HepG2 (cell line): Measurements from ENCODE around the gene RABIF. TPM values are rescaled to one million over a fixed set of nuclear protein-coding genes. Genes with fewer than 3 reads are reported as not detected.
A peak's percentile ranks its signal among the peaks of the same experiment; 100 is the strongest.

Experiments
- ZNF232 ChIP-seq: sonication (generic); formaldehyde crosslinking; IDR thresholded peaks from 2 replicates; pipeline ENCODE4 v1.4.0; 2020; ENCODE audit warnings: missing genetic modification reagents, borderline replicate concordance
- ZNF282 ChIP-seq: fragments of 450-650 bp; IDR thresholded peaks from 2 replicates; pipeline ENCODE4 v1.6.1; 2018; ENCODE audit not compliant: partially characterized antibody
- ZNF773 ChIP-seq: sonication (generic); formaldehyde crosslinking; IDR thresholded peaks from 2 replicates; pipeline ENCODE4 v1.4.0; 2020; ENCODE audit warnings: missing genetic modification reagents, borderline replicate concordance
- polyA plus RNA-seq, 8 experiments: library from polyadenylated mRNA; depleted of rRNA in 3 of 8; stranded (reverse) in 7 of 8; unstranded in 1 of 8; fragments of >200 nt; fragmentation: Illumina TruSeq in 4 of 8; extraction: Trizol in 4 of 8; gene quantifications; 2 replicates each; pipeline versions ENCODE4 v1.2.1 to v1.2.3, GENCODE V29; 2011 to 2016; ENCODE audit warnings: low read depth in 4 of 8, missing spikeins in 1 of 8, mixed read lengths in 1 of 8; ENCODE audit not compliant: insufficient read depth in 1 of 8
- total RNA-seq, 5 experiments: library from RNA; depleted of rRNA; stranded (reverse); fragments of >200 nt; fragmentation: Illumina TruSeq; extraction: Trizol; gene quantifications; 2 replicates each; pipeline ENCODE4 v1.2.3, GENCODE V29; 2016; ENCODE audit warnings: low read depth in 1 of 5
- TF ChIP-seq, protein P1 (sequence below): sonication (generic); formaldehyde crosslinking; IDR thresholded peaks from 2 replicates; pipeline ENCODE4 v1.4.0; 2020; ENCODE audit warnings: missing genetic modification reagents, borderline replicate concordance
- TF ChIP-seq, protein P2 (sequence below): IDR thresholded peaks from 2 replicates; pipeline ENCODE4 v1.6.1; 2016; ENCODE audit warnings: low read depth, borderline replicate concordance
- TF ChIP-seq, protein P3 (sequence below), 2 experiments: fragments of 450-650 bp in 1 of 2; sonication (generic) in 1 of 2; formaldehyde crosslinking in 1 of 2; IDR thresholded peaks; 2 replicates each; pipeline versions ENCODE4 v1.6.1 to v1.8.0; 2016 to 2022; ENCODE audit warnings: antibody characterized with exemption in 1 of 2, mild to moderate bottlenecking in 1 of 2, missing genetic modification reagents in 1 of 2
- TF ChIP-seq, protein P4 (sequence below): sonication (generic); formaldehyde crosslinking; IDR thresholded peaks from 2 replicates; pipeline ENCODE4 v1.4.0; 2020; ENCODE audit warnings: missing genetic modification reagents
- TF ChIP-seq, protein P5 (sequence below): sonication (generic); formaldehyde crosslinking; IDR thresholded peaks from 2 replicates; pipeline ENCODE4 v1.9.0; 2022; ENCODE audit warnings: low read depth, missing genetic modification reagents

The RABIF gene
- total and polyA plus RNA-seq, 2 of the 13 experiments (the other 11 are each of a cell fraction or from before 2014, with no cell fraction given): 7.6 to 8.3 TPM

DNA sequence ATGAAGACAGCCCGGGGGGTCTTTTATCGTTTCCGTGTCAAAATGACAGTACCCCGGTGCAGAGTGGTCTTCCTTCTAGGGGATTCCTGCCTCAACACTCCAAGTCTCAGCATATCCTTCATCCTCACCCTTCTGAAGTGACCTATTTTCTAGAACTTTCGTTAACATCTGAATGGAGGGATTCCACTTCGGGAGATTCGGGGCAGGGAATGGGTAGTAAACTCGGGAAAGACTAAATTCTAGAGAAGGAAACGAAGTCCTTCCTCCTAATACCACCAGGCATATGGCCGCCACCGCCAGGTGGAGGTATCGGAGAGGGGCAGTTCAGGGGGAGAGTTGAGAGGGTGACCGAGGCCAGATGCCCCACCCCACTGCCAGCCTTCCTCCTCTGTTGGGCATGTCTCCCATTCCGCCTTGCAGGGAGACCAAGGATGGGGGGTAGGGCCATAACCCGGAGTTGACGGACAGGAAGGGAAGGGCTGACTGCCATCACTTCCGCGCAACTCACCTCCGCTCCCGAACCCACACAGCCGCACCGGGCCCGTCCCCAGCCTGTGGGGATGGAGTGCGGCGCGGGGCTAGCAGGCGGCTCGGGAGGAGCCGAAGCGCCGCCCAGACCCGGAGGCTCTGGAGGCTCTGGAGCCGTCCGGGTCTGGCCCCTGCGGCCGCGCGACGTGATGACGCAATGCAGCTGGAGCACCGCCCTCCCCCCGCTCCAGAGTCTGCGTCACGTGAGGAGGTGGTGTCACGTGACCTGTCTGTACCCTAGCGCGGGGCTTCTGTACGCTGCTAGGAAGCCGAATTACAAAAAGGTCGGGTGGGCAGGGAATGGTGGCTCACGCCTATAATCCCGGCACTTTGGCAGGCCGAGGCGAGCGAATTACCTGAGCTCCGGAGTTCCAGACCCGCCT is 37.9 kb upstream of the RABIF start, which contains the start of gene KLHL12 (continued):
- TF ChIP-seq, protein P1, sequence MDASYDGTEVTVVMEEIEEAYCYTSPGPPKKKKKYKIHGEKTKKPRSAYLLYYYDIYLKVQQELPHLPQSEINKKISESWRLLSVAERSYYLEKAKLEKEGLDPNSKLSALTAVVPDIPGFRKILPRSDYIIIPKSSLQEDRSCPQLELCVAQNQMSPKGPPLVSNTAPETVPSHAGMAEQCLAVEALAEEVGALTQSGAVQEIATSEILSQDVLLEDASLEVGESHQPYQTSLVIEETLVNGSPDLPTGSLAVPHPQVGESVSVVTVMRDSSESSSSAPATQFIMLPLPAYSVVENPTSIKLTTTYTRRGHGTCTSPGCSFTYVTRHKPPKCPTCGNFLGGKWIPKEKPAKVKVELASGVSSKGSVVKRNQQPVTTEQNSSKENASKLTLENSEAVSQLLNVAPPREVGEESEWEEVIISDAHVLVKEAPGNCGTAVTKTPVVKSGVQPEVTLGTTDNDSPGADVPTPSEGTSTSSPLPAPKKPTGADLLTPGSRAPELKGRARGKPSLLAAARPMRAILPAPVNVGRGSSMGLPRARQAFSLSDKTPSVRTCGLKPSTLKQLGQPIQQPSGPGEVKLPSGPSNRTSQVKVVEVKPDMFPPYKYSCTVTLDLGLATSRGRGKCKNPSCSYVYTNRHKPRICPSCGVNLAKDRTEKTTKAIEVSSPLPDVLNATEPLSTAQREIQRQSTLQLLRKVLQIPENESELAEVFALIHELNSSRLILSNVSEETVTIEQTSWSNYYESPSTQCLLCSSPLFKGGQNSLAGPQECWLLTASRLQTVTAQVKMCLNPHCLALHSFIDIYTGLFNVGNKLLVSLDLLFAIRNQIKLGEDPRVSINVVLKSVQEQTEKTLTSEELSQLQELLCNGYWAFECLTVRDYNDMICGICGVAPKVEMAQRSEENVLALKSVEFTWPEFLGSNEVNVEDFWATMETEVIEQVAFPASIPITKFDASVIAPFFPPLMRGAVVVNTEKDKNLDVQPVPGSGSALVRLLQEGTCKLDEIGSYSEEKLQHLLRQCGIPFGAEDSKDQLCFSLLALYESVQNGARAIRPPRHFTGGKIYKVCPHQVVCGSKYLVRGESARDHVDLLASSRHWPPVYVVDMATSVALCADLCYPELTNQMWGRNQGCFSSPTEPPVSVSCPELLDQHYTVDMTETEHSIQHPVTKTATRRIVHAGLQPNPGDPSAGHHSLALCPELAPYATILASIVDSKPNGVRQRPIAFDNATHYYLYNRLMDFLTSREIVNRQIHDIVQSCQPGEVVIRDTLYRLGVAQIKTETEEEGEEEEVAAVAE (CRISPR knock-in tag): 0 out of 2 replicates have a peak, but pooled peaks have one; percentile 51
- TF ChIP-seq, protein P2, sequence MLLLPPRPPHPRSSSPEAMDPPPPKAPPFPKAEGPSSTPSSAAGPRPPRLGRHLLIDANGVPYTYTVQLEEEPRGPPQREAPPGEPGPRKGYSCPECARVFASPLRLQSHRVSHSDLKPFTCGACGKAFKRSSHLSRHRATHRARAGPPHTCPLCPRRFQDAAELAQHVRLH: 0 out of 2 replicates have a peak, but pooled peaks have one; percentile 64
- TF ChIP-seq, protein P3, sequence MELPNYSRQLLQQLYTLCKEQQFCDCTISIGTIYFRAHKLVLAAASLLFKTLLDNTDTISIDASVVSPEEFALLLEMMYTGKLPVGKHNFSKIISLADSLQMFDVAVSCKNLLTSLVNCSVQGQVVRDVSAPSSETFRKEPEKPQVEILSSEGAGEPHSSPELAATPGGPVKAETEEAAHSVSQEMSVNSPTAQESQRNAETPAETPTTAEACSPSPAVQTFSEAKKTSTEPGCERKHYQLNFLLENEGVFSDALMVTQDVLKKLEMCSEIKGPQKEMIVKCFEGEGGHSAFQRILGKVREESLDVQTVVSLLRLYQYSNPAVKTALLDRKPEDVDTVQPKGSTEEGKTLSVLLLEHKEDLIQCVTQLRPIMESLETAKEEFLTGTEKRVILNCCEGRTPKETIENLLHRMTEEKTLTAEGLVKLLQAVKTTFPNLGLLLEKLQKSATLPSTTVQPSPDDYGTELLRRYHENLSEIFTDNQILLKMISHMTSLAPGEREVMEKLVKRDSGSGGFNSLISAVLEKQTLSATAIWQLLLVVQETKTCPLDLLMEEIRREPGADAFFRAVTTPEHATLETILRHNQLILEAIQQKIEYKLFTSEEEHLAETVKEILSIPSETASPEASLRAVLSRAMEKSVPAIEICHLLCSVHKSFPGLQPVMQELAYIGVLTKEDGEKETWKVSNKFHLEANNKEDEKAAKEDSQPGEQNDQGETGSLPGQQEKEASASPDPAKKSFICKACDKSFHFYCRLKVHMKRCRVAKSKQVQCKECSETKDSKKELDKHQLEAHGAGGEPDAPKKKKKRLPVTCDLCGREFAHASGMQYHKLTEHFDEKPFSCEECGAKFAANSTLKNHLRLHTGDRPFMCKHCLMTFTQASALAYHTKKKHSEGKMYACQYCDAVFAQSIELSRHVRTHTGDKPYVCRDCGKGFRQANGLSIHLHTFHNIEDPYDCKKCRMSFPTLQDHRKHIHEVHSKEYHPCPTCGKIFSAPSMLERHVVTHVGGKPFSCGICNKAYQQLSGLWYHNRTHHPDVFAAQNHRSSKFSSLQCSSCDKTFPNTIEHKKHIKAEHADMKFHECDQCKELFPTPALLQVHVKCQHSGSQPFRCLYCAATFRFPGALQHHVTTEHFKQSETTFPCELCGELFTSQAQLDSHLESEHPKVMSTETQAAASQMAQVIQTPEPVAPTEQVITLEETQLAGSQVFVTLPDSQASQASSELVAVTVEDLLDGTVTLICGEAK (IDR thresholded peaks at IDR 0.05): no peak
- TF ChIP-seq, protein P3 (CRISPR knock-in tag; IDR thresholded peaks at IDR 0.05): peak; percentile 83
- TF ChIP-seq ZNF232 (CRISPR knock-in tag): peak; percentile 85; the same call in 1 of the 2 replicates
- TF ChIP-seq, protein P4, sequence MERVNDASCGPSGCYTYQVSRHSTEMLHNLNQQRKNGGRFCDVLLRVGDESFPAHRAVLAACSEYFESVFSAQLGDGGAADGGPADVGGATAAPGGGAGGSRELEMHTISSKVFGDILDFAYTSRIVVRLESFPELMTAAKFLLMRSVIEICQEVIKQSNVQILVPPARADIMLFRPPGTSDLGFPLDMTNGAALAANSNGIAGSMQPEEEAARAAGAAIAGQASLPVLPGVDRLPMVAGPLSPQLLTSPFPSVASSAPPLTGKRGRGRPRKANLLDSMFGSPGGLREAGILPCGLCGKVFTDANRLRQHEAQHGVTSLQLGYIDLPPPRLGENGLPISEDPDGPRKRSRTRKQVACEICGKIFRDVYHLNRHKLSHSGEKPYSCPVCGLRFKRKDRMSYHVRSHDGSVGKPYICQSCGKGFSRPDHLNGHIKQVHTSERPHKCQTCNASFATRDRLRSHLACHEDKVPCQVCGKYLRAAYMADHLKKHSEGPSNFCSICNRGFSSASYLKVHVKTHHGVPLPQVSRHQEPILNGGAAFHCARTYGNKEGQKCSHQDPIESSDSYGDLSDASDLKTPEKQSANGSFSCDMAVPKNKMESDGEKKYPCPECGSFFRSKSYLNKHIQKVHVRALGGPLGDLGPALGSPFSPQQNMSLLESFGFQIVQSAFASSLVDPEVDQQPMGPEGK (CRISPR knock-in tag): peak; percentile 81
- TF ChIP-seq ZNF282: no peak
- TF ChIP-seq ZNF773 (CRISPR knock-in tag): no peak
- TF ChIP-seq, protein P5, sequence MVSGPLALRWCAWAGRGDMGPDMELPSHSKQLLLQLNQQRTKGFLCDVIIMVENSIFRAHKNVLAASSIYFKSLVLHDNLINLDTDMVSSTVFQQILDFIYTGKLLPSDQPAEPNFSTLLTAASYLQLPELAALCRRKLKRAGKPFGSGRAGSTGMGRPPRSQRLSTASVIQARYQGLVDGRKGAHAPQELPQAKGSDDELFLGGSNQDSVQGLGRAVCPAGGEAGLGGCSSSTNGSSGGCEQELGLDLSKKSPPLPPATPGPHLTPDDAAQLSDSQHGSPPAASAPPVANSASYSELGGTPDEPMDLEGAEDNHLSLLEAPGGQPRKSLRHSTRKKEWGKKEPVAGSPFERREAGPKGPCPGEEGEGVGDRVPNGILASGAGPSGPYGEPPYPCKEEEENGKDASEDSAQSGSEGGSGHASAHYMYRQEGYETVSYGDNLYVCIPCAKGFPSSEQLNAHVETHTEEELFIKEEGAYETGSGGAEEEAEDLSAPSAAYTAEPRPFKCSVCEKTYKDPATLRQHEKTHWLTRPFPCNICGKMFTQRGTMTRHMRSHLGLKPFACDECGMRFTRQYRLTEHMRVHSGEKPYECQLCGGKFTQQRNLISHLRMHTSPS: 0 out of 2 replicates have a peak, but pooled peaks have one; percentile 71
